Nephron progenitor cell (in vitro differentiated cells): ENCODE data around the gene KIF2A.
A peak's percentile ranks its signal among the peaks of the same experiment; 100 is the strongest.

ENCODE experiments used
- DNase-seq: peaks from one replicate; pipeline ENCODE4 v3.0.0; 2021
- H3K27ac Mint-ChIP-seq: 2 replicates; pipeline ENCODE4 v1.8.0; 2021; ENCODE audit warnings: mild to moderate bottlenecking, moderate library complexity, mixed read lengths
- H3K27me3 Mint-ChIP-seq: 2 replicates; pipeline ENCODE4 v1.8.0; 2021; ENCODE audit warnings: mild to moderate bottlenecking, low read depth, mixed read lengths; ENCODE audit not compliant: poor library complexity
- H3K36me3 Mint-ChIP-seq: 2 replicates; pipeline ENCODE4 v1.8.0; 2021; ENCODE audit warnings: low read depth, mixed read lengths
- H3K4me1 Mint-ChIP-seq: 2 replicates; pipeline ENCODE4 v1.8.0; 2021; ENCODE audit warnings: mixed read lengths
- H3K4me3 Mint-ChIP-seq: 2 replicates; pipeline ENCODE4 v1.8.0; 2021; ENCODE audit warnings: mild to moderate bottlenecking, moderate library complexity, mixed read lengths
- H3K9me3 Mint-ChIP-seq: 2 replicates; pipeline ENCODE4 v1.8.0; 2021; ENCODE audit warnings: mild to moderate bottlenecking, moderate library complexity, mixed read lengths
- TF ChIP-seq, protein P1 (sequence below): fragments of 200-600 bp; sonication (generic); IDR thresholded peaks from 2 replicates; pipeline ENCODE4 v1.5.0; 2021; ENCODE audit warnings: antibody characterized with exemption

Gene KIF2A

GRCh38 chr5:62374090-62374489 is 68.1 kb downstream of the KIF2A start:
- Mint-ChIP-seq H3K4me1 (peaks cover 2% of the 10 kb centered on the region), H3K27me3 (no peaks in the 10 kb centered on the region), H3K36me3 (peaks cover 61% of the 10 kb centered on the region), H3K9me3 (no peaks in the 10 kb centered on the region), H3K27ac (no peak overlapping the region), H3K4me3 (no peak overlapping the region)
- DNase-seq, result no peak
- TF ChIP-seq, protein P1, sequence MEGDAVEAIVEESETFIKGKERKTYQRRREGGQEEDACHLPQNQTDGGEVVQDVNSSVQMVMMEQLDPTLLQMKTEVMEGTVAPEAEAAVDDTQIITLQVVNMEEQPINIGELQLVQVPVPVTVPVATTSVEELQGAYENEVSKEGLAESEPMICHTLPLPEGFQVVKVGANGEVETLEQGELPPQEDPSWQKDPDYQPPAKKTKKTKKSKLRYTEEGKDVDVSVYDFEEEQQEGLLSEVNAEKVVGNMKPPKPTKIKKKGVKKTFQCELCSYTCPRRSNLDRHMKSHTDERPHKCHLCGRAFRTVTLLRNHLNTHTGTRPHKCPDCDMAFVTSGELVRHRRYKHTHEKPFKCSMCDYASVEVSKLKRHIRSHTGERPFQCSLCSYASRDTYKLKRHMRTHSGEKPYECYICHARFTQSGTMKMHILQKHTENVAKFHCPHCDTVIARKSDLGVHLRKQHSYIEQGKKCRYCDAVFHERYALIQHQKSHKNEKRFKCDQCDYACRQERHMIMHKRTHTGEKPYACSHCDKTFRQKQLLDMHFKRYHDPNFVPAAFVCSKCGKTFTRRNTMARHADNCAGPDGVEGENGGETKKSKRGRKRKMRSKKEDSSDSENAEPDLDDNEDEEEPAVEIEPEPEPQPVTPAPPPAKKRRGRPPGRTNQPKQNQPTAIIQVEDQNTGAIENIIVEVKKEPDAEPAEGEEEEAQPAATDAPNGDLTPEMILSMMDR, result no peak

DNA sequence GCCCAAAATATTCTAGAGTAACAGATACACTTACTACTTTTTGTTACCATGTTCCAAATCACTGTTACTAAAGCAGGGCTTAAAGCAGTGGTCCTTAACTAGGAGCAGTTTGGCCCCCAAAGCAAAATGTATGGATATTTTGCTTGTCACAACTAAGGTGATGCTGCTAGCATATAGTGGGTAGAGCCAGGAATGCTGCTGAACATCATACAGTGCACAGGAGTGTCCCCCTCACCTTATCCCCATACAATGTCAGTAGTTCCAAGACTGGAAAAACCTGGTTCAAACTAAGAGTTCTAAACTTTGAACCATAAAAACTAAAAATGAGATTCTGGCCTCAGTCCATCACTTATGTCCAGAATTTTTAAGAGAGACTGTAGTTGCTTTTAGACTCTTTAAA is 69.6 kb downstream of the KIF2A start:
- H3K27ac Mint-ChIP-seq, result no peak overlapping the region
- DNase-seq, result no peak
- peaks cover 67% of the 10 kb centered on the region for H3K36me3 Mint-ChIP-seq
- TF ChIP-seq, protein P1, result no peak
- H3K9me3 Mint-ChIP-seq, result no peaks in the 10 kb centered on the region
- no peaks in the 10 kb centered on the region for H3K4me1 Mint-ChIP-seq
- no peaks in the 10 kb centered on the region for H3K27me3 Mint-ChIP-seq
- H3K4me3 Mint-ChIP-seq, result no peak overlapping the region

GRCh38 chr5:62376064-62376463 is 70.1 kb downstream of the KIF2A start:
- H3K27me3 Mint-ChIP-seq, result no peaks in the 10 kb centered on the region
- H3K4me1 Mint-ChIP-seq, result no peaks in the 10 kb centered on the region
- no peak overlapping the region for H3K27ac Mint-ChIP-seq
- peaks cover 68% of the 10 kb centered on the region for H3K36me3 Mint-ChIP-seq
- TF ChIP-seq, protein P1, result no peak
- no peak for DNase-seq
- no peak overlapping the region for H3K4me3 Mint-ChIP-seq
- H3K9me3 Mint-ChIP-seq, result no peaks in the 10 kb centered on the region

DNA sequence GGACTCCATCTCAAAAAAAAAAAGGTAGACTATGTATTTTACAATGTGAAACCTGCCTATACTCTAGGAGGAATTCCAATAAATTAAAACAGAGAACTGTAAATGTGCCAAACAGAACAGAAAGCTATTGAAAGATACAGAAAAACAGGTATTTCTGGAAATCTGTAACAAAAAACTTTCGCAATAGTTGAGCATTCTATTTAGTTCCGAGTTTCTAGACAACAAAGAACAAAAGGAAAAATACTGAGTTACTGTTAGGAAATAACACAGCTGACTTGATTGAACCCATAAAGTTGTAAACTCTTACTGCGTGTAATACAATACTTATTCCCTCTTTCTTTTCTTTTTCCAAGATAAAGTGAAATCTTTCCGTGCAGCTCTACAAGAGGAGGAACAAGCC is 79.1 kb downstream of the KIF2A start:
- peak overlapping the region; percentile 99 for H3K27ac Mint-ChIP-seq
- no peaks in the 10 kb centered on the region for H3K27me3 Mint-ChIP-seq
- H3K36me3 Mint-ChIP-seq, result peaks cover 45% of the 10 kb centered on the region
- no peaks in the 10 kb centered on the region for H3K4me1 Mint-ChIP-seq
- no peak overlapping the region for H3K4me3 Mint-ChIP-seq
- H3K9me3 Mint-ChIP-seq, result no peaks in the 10 kb centered on the region
- TF ChIP-seq, protein P1, result no peak
- no peak for DNase-seq

DNA sequence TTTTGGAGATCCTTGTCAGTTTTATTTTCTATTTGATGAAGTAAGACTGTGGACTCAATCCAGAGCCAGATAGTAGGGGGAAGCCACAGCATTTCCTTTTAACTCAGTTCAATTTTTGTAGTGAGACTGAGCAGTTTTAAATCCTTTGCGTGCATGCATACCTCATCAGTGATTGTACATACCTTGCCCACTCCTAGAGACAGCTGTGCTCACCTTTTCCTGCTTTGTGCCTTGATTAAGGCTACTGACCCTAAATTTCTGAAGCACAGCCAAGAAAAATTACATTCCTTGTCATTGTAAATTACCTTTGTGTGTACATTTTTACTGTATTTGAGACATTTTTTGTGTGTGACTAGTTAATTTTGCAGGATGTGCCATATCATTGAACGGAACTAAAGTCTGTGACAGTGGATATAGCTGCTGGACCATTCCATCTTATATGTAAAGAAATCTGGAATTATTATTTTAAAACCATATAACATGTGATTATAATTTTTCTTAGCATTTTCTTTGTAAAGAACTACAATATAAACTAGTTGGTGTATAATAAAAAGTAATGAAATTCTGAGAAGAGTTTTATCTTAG is 79.9 kb downstream of the KIF2A start:
- no peaks in the 10 kb centered on the region for H3K9me3 Mint-ChIP-seq
- no peaks in the 10 kb centered on the region for H3K27me3 Mint-ChIP-seq
- peak overlapping the region; percentile 99 for H3K27ac Mint-ChIP-seq
- TF ChIP-seq, protein P1, result no peak
- no peaks in the 10 kb centered on the region for H3K4me1 Mint-ChIP-seq
- peaks cover 38% of the 10 kb centered on the region for H3K36me3 Mint-ChIP-seq
- no peak overlapping the region for H3K4me3 Mint-ChIP-seq
- DNase-seq, result no peak

DNA sequence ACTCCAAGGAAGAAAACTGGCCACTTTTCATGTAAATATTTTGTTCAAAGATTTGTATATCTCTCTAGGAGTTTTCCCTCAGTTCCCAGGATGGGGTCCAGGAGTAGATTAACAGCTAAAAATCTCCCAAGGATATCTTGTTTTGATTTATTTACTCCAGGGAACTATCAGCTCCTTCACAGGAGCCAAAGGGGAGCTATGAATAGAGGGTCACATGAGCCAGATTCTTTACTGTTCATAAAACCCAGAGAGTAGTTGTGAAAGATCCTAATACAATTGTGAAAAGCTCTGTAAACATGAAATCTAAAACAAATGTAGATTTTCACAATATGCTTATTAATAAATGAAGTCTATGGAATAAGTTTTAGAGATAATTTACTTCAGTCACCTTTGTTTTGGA is 80.8 kb downstream of the KIF2A start:
- Mint-ChIP-seq H3K27me3 (no peaks in the 10 kb centered on the region), H3K4me1 (no peaks in the 10 kb centered on the region), H3K4me3 (no peak overlapping the region), H3K9me3 (no peaks in the 10 kb centered on the region), H3K27ac (peak overlapping the region; percentile 81), H3K36me3 (peaks cover 33% of the 10 kb centered on the region)
- DNase-seq, result no peak
- TF ChIP-seq, protein P1, result no peak
